ENCODE results near the gene BIVM. TPM values are rescaled to one million over a fixed set of nuclear protein-coding genes. Genes with fewer than 3 reads are reported as not detected.
"Not testable (repeated sequence)": the region's sequence is repeated elsewhere in the genome, so short reads cannot be mapped to it uniquely, and the experiment has no call there.

The BIVM gene
- total RNA-seq, 1 donor from 2014 or later = 16.6 TPM

DNA sequence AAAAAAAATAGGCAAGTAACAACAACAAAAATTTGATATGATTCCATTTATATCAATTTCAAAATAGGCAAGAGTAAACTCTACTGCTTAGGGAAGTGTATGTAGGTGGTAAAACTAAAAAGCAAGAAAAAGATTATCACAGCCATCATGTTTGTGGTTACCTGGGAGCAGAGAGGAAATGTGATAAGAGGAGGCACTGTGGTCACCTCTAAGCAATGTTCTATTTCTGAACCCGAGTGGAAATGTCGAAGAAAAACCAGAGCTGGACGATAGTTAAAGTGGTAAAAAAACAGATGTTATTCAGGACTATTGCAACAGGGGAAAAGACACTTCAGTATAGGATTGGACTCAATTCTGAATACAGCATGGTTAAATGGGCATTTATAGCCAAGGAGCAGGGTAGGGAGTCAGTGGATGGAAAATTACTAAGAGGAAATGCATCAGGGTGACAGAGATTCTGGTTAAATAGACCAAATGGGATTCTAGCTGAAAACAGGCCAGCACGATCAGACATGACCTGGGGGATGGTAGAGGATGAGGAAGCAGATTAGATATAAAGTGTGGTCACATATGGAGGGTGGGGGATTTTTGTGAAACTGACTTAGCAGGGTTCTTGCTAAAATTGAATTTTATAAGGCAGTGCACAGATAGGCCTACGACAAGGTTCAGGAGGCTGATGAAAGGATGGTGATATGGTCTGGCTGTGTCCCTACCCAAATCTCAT is 19.3 kb upstream of the BIVM start:
- no peak for DNase-seq (ENCODE audit: low read depth)
- TF ChIP-seq, protein P1, sequence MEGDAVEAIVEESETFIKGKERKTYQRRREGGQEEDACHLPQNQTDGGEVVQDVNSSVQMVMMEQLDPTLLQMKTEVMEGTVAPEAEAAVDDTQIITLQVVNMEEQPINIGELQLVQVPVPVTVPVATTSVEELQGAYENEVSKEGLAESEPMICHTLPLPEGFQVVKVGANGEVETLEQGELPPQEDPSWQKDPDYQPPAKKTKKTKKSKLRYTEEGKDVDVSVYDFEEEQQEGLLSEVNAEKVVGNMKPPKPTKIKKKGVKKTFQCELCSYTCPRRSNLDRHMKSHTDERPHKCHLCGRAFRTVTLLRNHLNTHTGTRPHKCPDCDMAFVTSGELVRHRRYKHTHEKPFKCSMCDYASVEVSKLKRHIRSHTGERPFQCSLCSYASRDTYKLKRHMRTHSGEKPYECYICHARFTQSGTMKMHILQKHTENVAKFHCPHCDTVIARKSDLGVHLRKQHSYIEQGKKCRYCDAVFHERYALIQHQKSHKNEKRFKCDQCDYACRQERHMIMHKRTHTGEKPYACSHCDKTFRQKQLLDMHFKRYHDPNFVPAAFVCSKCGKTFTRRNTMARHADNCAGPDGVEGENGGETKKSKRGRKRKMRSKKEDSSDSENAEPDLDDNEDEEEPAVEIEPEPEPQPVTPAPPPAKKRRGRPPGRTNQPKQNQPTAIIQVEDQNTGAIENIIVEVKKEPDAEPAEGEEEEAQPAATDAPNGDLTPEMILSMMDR (IDR thresholded peaks at IDR 0.05; ENCODE audit: insufficient read depth, low read length, poor library complexity, severe bottlenecking) = no peak
- no peaks in the 10 kb centered on the region for H3K27me3 ChIP-seq (ENCODE audit: control insufficient read depth, insufficient read depth, low read length)
- no peak overlapping the region for H3K4me3 ChIP-seq (ENCODE audit: low read depth, low read length)
- peaks cover 1% of the 10 kb centered on the region for H3K36me3 ChIP-seq (ENCODE audit: control insufficient read depth, insufficient read depth, low read length)

DNA sequence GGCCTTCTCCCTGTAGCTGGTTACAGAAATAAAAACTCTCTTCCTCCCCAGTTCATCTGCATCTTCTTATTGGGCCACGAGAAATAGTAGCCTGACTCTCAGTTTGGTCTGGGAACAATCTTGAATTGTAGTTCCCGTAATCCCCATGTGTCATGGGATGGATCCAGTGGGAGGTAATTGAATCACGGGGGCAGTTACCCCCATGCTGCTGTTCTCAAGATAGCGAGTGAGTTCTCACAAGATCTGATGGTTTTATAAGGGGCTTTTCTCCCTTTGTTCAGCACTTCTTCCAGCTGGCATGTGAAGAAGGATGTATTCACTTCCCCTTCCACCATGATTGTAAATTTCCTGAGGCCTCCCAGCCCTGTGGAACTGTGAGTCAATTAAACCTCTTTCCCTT is 18.3 kb upstream of the BIVM start:
- not testable (repeated sequence) for H3K4me3 ChIP-seq (ENCODE audit: low read depth, low read length); DNase-seq (ENCODE audit: low read depth); H3K36me3 ChIP-seq (ENCODE audit: control insufficient read depth, insufficient read depth, low read length); H3K27me3 ChIP-seq (ENCODE audit: control insufficient read depth, insufficient read depth, low read length)

DNA sequence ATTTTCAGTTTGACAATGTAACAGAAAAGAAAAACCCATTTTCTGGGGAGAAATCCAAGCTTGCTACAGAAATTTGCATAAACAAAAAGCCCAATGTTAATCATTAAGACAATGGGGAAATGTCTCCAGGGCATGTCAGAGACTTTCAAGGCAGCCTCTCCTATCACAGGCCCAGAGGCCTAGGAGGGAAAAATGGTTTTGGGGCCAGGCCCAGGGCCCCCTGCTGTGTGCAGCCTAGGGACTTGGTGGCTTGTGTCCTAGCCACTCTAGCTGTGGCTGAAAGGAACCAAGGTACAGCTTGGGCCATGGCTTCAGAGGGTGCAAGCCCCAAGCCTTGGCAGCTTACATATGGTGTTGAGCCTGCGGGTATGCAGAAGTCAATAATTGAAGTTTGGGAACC is 17.3 kb upstream of the BIVM start:
- H3K4me3 ChIP-seq (ENCODE audit: low read depth, low read length) = no peak overlapping the region
- H3K36me3 ChIP-seq (ENCODE audit: control insufficient read depth, insufficient read depth, low read length) = peaks cover 1% of the 10 kb centered on the region
- no peak for DNase-seq (ENCODE audit: low read depth)
- TF ChIP-seq, protein P1 (IDR thresholded peaks at IDR 0.05; ENCODE audit: insufficient read depth, low read length, poor library complexity, severe bottlenecking) = no peak
- H3K27me3 ChIP-seq (ENCODE audit: control insufficient read depth, insufficient read depth, low read length) = no peaks in the 10 kb centered on the region

DNA sequence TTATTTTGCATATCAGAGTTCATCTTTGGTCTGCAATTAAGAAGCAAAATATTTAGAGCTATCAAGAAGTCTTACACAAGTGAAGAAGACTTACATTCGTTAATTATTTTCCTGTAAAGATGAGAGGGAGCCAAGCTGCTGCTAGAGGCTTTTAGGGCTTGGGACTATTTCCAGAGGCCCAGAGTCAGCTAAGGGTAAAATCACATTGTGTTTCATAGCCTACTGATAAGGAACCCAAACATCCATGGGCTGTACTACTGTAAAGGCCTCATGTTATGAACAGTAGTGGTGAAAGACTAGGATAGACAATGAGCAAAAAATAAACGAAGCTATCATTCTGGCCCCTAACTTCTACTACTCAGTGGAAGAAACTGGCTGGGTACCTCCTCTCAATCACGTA is 14.4 kb upstream of the BIVM start:
- Histone ChIP-seq H3K4me3 (ENCODE audit: low read depth, low read length) (no peak overlapping the region), H3K36me3 (ENCODE audit: control insufficient read depth, insufficient read depth, low read length) (peaks cover 1% of the 10 kb centered on the region), H3K27me3 (ENCODE audit: control insufficient read depth, insufficient read depth, low read length) (no peaks in the 10 kb centered on the region)
- no peak for DNase-seq (ENCODE audit: low read depth)
- TF ChIP-seq, protein P1 (IDR thresholded peaks at IDR 0.05; ENCODE audit: insufficient read depth, low read length, poor library complexity, severe bottlenecking) = no peak

DNA sequence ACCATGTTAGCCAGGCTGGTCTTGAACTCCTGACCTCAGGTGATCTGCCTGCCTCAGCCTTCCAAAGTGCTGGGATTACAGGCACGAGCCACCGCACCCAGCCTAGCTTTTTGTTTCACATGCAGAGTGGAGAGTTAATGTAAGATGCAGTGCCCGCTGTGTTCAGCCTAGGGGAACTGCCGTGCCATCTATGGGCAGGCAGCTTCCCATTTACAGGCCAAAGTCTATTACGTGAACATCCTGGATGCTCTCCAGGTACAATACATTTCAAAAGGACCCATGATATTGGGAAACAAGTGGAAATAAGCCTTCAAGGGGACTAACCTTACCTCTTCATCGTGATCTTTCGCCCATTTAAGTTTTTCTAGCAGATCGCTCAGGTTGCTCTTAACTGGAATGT is 10.2 kb upstream of the BIVM start:
- Histone ChIP-seq H3K36me3 (ENCODE audit: control insufficient read depth, insufficient read depth, low read length) (no peaks in the 10 kb centered on the region), H3K27me3 (ENCODE audit: control insufficient read depth, insufficient read depth, low read length) (no peaks in the 10 kb centered on the region), H3K4me3 (ENCODE audit: low read depth, low read length) (no peak overlapping the region)
- DNase-seq (ENCODE audit: low read depth) = no peak
- TF ChIP-seq, protein P1 (IDR thresholded peaks at IDR 0.05; ENCODE audit: insufficient read depth, low read length, poor library complexity, severe bottlenecking) = no peak

DNA sequence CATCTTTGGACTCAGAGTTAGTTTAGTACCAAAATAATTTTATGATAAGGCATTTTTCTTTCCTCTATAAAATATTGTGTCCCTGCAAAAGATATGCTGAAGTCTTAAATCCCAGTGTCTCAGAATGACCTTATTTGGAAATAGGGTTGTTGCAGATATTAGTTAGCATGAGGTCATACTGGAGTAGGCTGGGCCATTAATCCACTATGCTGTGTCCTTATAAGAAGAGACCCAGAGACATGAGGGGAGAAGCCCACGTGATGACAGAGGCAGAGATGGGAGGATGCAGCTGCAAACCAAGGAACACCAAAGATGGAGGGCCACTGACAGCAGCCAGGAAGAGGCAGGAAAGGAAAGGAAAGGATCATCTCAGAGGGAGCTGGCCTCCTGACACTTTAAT is 6.5 kb upstream of the BIVM start:
- TF ChIP-seq, protein P1 (IDR thresholded peaks at IDR 0.05; ENCODE audit: insufficient read depth, low read length, poor library complexity, severe bottlenecking) = no peak
- DNase-seq (ENCODE audit: low read depth) = no peak
- no peaks in the 10 kb centered on the region for H3K27me3 ChIP-seq (ENCODE audit: control insufficient read depth, insufficient read depth, low read length)
- no peak overlapping the region for H3K4me3 ChIP-seq (ENCODE audit: low read depth, low read length)
- no peaks in the 10 kb centered on the region for H3K36me3 ChIP-seq (ENCODE audit: control insufficient read depth, insufficient read depth, low read length)
